C4-2B (cell line): ENCODE data around the gene CBLL2.

Experiments
- ZFX ChIP-seq: fragments of 450-650 bp; IDR thresholded peaks from 2 replicates; pipeline ENCODE4 v1.6.1; 2017
- TF ChIP-seq, protein P1 (sequence below): fragments of 450-650 bp; conservative IDR thresholded peaks from 2 replicates; pipeline ENCODE4 v1.5.1; 2017; ENCODE audit warnings: mild to moderate bottlenecking

DNA sequence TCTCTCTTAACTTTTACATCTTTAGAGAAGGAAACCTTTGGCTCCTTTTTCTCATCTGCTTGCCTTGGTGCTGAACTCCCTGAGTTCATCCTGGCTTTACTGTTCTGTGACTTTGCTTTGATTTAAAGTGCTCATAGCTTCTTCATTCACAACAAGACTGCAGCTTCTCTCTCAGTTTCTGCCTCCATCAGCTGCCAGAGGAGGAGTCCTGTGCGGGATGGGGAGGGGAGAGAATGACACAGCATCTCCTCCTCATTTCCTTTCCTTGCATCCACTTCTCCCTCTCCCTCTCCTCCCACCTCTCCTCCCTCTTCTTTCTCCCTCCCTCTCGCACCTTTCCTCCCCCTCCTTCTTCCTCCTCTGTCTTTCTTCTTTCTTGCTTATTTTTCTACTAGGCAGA, 42.0 kb downstream of the CBLL2 start:
- TF ChIP-seq, protein P1, sequence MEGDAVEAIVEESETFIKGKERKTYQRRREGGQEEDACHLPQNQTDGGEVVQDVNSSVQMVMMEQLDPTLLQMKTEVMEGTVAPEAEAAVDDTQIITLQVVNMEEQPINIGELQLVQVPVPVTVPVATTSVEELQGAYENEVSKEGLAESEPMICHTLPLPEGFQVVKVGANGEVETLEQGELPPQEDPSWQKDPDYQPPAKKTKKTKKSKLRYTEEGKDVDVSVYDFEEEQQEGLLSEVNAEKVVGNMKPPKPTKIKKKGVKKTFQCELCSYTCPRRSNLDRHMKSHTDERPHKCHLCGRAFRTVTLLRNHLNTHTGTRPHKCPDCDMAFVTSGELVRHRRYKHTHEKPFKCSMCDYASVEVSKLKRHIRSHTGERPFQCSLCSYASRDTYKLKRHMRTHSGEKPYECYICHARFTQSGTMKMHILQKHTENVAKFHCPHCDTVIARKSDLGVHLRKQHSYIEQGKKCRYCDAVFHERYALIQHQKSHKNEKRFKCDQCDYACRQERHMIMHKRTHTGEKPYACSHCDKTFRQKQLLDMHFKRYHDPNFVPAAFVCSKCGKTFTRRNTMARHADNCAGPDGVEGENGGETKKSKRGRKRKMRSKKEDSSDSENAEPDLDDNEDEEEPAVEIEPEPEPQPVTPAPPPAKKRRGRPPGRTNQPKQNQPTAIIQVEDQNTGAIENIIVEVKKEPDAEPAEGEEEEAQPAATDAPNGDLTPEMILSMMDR = no peak
- no peak for TF ChIP-seq ZFX
